Neural progenitor cell (in vitro differentiated cells): ENCODE data around the gene TPD52L2.

Experiments
- EZH2 ChIP-seq: fragments of 200-600 bp; sonication (generic); IDR thresholded peaks from 2 replicates; pipeline ENCODE4 v1.6.1; 2017; ENCODE audit warnings: antibody characterized with exemption, mild to moderate bottlenecking, moderate library complexity
- TF ChIP-seq, protein P1 (sequence below): fragments of 200-600 bp; sonication (generic); IDR thresholded peaks from 2 replicates; pipeline ENCODE4 v1.5.1; 2017; ENCODE audit warnings: antibody characterized with exemption, mild to moderate bottlenecking

GRCh38 chr20:63863021-63863797 lies 1.9 kb upstream of the TPD52L2 start:
- TF ChIP-seq, protein P1, sequence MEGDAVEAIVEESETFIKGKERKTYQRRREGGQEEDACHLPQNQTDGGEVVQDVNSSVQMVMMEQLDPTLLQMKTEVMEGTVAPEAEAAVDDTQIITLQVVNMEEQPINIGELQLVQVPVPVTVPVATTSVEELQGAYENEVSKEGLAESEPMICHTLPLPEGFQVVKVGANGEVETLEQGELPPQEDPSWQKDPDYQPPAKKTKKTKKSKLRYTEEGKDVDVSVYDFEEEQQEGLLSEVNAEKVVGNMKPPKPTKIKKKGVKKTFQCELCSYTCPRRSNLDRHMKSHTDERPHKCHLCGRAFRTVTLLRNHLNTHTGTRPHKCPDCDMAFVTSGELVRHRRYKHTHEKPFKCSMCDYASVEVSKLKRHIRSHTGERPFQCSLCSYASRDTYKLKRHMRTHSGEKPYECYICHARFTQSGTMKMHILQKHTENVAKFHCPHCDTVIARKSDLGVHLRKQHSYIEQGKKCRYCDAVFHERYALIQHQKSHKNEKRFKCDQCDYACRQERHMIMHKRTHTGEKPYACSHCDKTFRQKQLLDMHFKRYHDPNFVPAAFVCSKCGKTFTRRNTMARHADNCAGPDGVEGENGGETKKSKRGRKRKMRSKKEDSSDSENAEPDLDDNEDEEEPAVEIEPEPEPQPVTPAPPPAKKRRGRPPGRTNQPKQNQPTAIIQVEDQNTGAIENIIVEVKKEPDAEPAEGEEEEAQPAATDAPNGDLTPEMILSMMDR, result no peak
- no peak for TF ChIP-seq EZH2
